Measurements from ENCODE around the gene FBXO2.

The FBXO2 gene

GRCh38 chr1:11640101-11640500 lies 14.1 kb downstream of the FBXO2 start:
- no peak overlapping the region for H3K4me3 ChIP-seq (ENCODE audit: low read depth, low read length)
- TF ChIP-seq, protein P1, sequence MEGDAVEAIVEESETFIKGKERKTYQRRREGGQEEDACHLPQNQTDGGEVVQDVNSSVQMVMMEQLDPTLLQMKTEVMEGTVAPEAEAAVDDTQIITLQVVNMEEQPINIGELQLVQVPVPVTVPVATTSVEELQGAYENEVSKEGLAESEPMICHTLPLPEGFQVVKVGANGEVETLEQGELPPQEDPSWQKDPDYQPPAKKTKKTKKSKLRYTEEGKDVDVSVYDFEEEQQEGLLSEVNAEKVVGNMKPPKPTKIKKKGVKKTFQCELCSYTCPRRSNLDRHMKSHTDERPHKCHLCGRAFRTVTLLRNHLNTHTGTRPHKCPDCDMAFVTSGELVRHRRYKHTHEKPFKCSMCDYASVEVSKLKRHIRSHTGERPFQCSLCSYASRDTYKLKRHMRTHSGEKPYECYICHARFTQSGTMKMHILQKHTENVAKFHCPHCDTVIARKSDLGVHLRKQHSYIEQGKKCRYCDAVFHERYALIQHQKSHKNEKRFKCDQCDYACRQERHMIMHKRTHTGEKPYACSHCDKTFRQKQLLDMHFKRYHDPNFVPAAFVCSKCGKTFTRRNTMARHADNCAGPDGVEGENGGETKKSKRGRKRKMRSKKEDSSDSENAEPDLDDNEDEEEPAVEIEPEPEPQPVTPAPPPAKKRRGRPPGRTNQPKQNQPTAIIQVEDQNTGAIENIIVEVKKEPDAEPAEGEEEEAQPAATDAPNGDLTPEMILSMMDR (IDR thresholded peaks at IDR 0.05; ENCODE audit: low read depth, low read length) = no peak

- no peak overlapping the region for H3K4me3 ChIP-seq (ENCODE audit: low read depth, low read length)
- TF ChIP-seq, protein P1 (IDR thresholded peaks at IDR 0.05; ENCODE audit: low read depth, low read length) = no peak
Measured at GRCh38 chr1:11639372-11639771, 14.9 kb downstream of the FBXO2 start.

GRCh38 chr1:11638121-11638520 lies 16.1 kb downstream of the FBXO2 start:
- no peak overlapping the region for H3K4me3 ChIP-seq (ENCODE audit: low read depth, low read length)
- TF ChIP-seq, protein P1 (IDR thresholded peaks at IDR 0.05; ENCODE audit: low read depth, low read length) = no peak

DNA sequence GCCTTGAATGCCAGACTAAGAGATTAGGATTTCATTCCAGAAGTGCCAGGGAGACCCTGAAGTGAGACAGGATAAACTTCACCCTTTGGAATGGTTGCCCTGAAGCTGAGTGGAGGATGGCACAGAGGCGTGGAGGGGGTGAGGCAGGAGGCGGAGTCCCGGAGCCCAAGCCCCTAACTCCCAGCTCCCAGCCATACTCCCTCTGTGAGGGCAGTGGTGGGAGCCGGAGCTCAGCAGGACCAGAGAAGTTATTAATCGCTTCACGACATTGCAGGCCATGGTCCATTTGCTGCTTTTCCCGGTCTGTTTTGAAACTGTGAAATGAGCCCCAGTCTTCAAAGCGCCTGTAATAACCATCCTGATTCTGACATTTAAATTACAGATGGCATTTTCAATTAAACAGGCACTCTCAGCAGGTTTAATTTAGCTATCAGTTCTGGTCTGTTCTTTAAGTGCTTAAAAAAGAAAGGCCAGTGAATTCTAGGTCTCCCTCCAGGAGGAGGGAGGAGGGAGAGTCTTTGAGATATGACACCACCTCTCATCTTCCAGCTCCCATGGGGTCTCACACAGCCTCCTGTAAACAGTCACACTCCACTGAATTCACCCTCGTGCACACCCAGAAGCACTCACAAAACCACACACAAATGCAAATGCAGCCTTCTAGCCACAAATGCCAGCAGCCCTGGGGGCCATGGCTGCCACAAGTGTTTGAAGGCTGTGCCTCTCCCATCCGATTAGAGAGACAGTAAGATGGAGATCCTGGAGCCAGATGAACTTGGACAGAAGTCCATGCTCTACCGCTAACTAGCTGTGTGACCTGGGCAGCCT lies 19.6 kb downstream of the FBXO2 start:
- TF ChIP-seq, protein P1 (IDR thresholded peaks at IDR 0.05; ENCODE audit: low read depth, low read length) = no peak
- no peak overlapping the region for H3K4me3 ChIP-seq (ENCODE audit: low read depth, low read length)

DNA sequence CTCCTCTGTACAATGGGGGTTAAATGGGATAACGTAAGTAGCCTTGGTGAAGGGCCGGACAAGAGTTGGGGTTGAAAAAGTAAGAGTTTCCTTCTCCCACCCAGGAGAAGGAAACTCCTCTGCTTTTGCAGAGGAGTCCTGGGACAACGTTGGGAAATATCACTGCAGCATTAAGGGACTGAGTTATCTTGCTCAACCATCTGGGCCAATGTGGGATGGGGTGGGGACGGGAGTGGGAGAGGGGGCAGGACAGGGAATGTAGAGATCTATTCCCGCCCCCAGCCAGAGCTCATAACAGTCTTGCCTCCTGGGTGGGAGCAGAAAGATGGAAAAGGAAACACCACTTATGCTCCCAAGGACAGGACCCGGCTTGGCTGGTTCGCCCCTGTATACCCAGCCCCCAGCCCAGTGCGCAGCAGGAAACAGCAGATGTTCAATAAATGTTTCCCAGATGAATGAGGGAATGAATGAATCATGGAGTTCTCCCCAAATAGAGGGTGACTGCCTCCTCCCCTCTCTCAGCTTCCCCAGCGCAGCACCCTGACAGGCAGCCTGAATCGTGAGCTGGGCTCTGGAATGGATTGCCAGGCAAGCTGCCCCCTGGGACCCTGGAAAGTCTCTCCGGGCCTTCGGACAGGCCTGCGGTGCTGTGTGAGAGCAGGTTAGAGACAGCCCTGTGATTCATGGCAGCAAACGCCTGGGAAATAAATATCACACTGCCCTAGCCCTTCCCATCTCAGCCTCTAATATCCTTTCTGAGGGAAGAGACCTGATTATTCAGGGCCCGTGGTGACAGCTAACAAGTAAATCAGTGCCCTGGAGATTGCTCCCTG lies 24.8 kb downstream of the FBXO2 start:
- TF ChIP-seq, protein P1 (IDR thresholded peaks at IDR 0.05; ENCODE audit: low read depth, low read length) = no peak
- no peak overlapping the region for H3K4me3 ChIP-seq (ENCODE audit: low read depth, low read length)

DNA sequence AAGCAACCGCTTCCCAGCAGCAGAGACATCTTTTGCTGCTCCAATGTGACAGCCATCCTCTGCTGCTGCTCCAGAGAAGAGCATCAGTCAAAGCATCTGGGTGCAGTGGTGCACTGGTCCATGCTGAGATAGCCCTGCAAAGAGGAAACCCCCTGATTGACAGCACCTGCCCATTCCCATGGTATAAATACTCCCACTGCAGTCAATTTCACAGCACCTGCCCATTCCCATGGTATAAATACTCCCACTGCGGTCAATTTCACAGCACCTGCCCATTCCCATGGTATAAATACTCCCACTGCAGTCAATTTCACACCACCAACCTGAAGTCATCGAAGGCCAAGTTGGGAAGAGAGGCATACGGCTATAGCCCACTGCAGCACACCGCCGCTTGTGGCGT lies 25.5 kb downstream of the FBXO2 start:
- H3K4me3 ChIP-seq (ENCODE audit: low read depth, low read length) = no peak overlapping the region
- TF ChIP-seq, protein P1 (IDR thresholded peaks at IDR 0.05; ENCODE audit: low read depth, low read length) = no peak

DNA sequence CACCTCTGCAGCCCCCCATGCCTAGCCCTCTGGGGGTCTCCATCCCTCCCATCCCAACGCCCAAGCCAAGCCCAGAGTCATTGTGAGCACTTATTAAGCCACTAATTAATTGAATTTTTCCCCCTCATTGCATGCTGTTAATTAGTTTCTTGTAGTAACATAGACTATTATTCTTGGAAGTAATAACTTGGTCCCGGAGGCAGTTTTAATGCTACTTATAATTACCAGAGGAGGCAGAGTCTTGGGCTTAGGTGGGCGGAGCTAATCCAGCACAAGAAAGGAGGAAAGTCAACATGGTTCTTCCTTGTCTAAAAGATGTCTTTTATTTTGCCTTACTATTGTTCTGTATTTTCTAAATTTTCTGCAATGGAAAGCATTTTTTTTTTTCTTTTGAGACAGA lies 27.7 kb downstream of the FBXO2 start:
- TF ChIP-seq, protein P1 (IDR thresholded peaks at IDR 0.05; ENCODE audit: low read depth, low read length) = no peak

More for the DNA sequence above, 27.7 kb downstream of the FBXO2 start:
- no peak overlapping the region for H3K4me3 ChIP-seq (ENCODE audit: low read depth, low read length)

Data from WI38 (cell line).